Testis (tissue), 3 donors: ENCODE data around the gene SLC10A4. TPM values are rescaled to one million over a fixed set of nuclear protein-coding genes. Genes with fewer than 3 reads are reported as not detected.

Experiments used
- DNase-seq: peaks from one replicate; pipeline ENCODE4 v3.0.0-alpha.2; 2019
- H3K27ac ChIP-seq, 2 donors: fragments of 200-600 bp; sonication (generic); one replicate each; pipeline ENCODE4 v1.5.1; 2019
- H3K27me3 ChIP-seq: fragments of 200-600 bp; sonication (generic); one replicate; pipeline ENCODE4 v1.5.1; 2019
- H3K36me3 ChIP-seq: fragments of 200-600 bp; sonication (generic); one replicate; pipeline ENCODE4 v1.5.1; 2017; ENCODE audit warnings: low read depth; ENCODE audit errors: missing control alignments
- H3K4me1 ChIP-seq: fragments of 200-600 bp; sonication (generic); one replicate; pipeline ENCODE4 v1.5.1; 2019
- H3K4me3 ChIP-seq, 2 donors: fragments of 200-600 bp; sonication (generic); one replicate each; pipeline ENCODE4 v1.5.1; 2017 to 2019
- H3K9me3 ChIP-seq: fragments of 200-600 bp; sonication (generic); one replicate; pipeline ENCODE4 v1.5.1; 2017
- CTCF ChIP-seq, 3 experiments: fragments of 450-650 bp in 2 of 3; fragments of 200-600 bp in 1 of 3; sonication (generic) in 1 of 3; IDR thresholded peaks; one replicate each; pipeline ENCODE4 v1.5.1; 2016 to 2019; ENCODE audit warnings: antibody characterized with exemption in 3 of 3, mild to moderate bottlenecking in 2 of 3, moderate library complexity in 1 of 3
- POLR2A ChIP-seq: fragments of 450-650 bp; IDR thresholded peaks from one replicate; pipeline ENCODE4 v1.6.1; 2017; ENCODE audit warnings: antibody characterized with exemption, mild to moderate bottlenecking, moderate library complexity
- WGBS, 2 donors: methylation state at CpG; one replicate each; pipeline ENCODE4 v1.1.5; 2018; 5-methylcytosine and 5-hydroxymethylcytosine counted together
- intact Hi-C: fragments of 100-400 bp; cut with DNase I; formaldehyde crosslinking; loops from one replicate; pipeline ENCODE4 v1.15.1; 2023; ENCODE audit warnings: low total_unique reads
- polyA plus RNA-seq: library from polyadenylated mRNA; stranded (reverse); fragments of 350-450 nt; fragmentation: Illumina TruSeq; extraction: RNeasy Lipid Tissue Mini Kit (QIAGEN cat#74804); gene quantifications from one replicate; pipeline ENCODE4 v1.2.3, GENCODE V29; 2014; ENCODE audit warnings: low read depth, low replicate concordance; ENCODE audit not compliant: insufficient read depth
- total RNA-seq, 2 donors: library from RNA; depleted of rRNA; stranded (reverse); fragments of >200 nt; gene quantifications; one replicate each; pipeline ENCODE4 v1.2.3, GENCODE V29; 2016

SLC10A4 gene
- total and polyA plus RNA-seq, 3 donors from 2014 or later = 0.69 to 2.0 (median 1.1) TPM

- no peaks in the 10 kb centered on the region for H3K36me3 ChIP-seq
- H3K27ac ChIP-seq = no peak overlapping the region
- no peaks in the 10 kb centered on the region for H3K27me3 ChIP-seq
- intact Hi-C loops = no loop called here
- no peak overlapping the region for H3K4me3 ChIP-seq
- no peaks in the 10 kb centered on the region for H3K4me1 ChIP-seq
- DNase-seq = no peak
- no peaks in the 10 kb centered on the region for H3K9me3 ChIP-seq
- TF ChIP-seq POLR2A (no peak), CTCF (IDR thresholded peaks at IDR 0.05) (no peak)
Measured at GRCh38 chr4:48509543-48509942, 26.4 kb downstream of the SLC10A4 start.

- Histone ChIP-seq H3K4me1 (no peaks in the 10 kb centered on the region), H3K27ac (no peak overlapping the region), H3K27me3 (no peaks in the 10 kb centered on the region), H3K9me3 (no peaks in the 10 kb centered on the region), H3K36me3 (no peaks in the 10 kb centered on the region), H3K4me3 (no peak overlapping the region)
- DNase-seq = no peak
- WGBS, 2 donors = 96 to 97% methylated on average over 3 of the region's 3 CpGs
- intact Hi-C loops = no loop called here
- no peak for TF ChIP-seq POLR2A
- TF ChIP-seq CTCF (IDR thresholded peaks at IDR 0.05) = no peak
Measured at GRCh38 chr4:48518143-48518542, 35.0 kb downstream of the SLC10A4 start.

- 60 to 70% methylated on average over 1 of the region's 1 CpG for WGBS, 2 donors
- Histone ChIP-seq H3K36me3 (no peaks in the 10 kb centered on the region), H3K9me3 (no peaks in the 10 kb centered on the region), H3K4me1 (no peaks in the 10 kb centered on the region), H3K27me3 (no peaks in the 10 kb centered on the region), H3K4me3 (no peak overlapping the region), H3K27ac (no peak overlapping the region)
- TF ChIP-seq POLR2A = no peak
- no peak for TF ChIP-seq CTCF (IDR thresholded peaks at IDR 0.05)
- intact Hi-C loops = no loop called here
- no peak for DNase-seq
Measured at GRCh38 chr4:48526406-48526805, 43.3 kb downstream of the SLC10A4 start.

- intact Hi-C loops = no loop called here
Measured at GRCh38 chr4:48538358-48538757, 55.2 kb downstream of the SLC10A4 start.

More at GRCh38 chr4:48538358-48538757, 55.2 kb downstream of the SLC10A4 start:
- H3K36me3 ChIP-seq = no peaks in the 10 kb centered on the region
- no peaks in the 10 kb centered on the region for H3K27me3 ChIP-seq
- no peaks in the 10 kb centered on the region for H3K9me3 ChIP-seq
- H3K4me3 ChIP-seq = no peak overlapping the region
- no peaks in the 10 kb centered on the region for H3K4me1 ChIP-seq
- no peak for DNase-seq
- H3K27ac ChIP-seq = no peak overlapping the region
- TF ChIP-seq CTCF (IDR thresholded peaks at IDR 0.05) (no peak), POLR2A (no peak)

Other genes with a start within 250 kb of the SLC10A4 start
- 10 to 100 TPM in 1 of 2 donors, 1 to 10 TPM in 1; 9.2 to 10.8 TPM for gene TEC, start 213.5 kb upstream of the SLC10A4 start, total RNA-seq
- gene TEC, start 213.5 kb upstream of the SLC10A4 start, polyA plus RNA-seq = 3.5 TPM
- 10 to 100 TPM; 57.3 to 75.8 TPM for gene SLAIN2, start 141.8 kb upstream of the SLC10A4 start, total RNA-seq
- gene SLAIN2, start 141.8 kb upstream of the SLC10A4 start, polyA plus RNA-seq = 255 TPM
- 1 to 10 TPM; 2.7 to 2.8 TPM for gene ZAR1, start 6.9 kb downstream of the SLC10A4 start, total RNA-seq
- 1.5 TPM for gene ZAR1, start 6.9 kb downstream of the SLC10A4 start, polyA plus RNA-seq